ENCODE data around the gene CTDNEP1.
"Not testable (repeated sequence)": the region's sequence is repeated elsewhere in the genome, so short reads cannot be mapped to it uniquely, and the experiment has no call there.

Gene CTDNEP1

DNA sequence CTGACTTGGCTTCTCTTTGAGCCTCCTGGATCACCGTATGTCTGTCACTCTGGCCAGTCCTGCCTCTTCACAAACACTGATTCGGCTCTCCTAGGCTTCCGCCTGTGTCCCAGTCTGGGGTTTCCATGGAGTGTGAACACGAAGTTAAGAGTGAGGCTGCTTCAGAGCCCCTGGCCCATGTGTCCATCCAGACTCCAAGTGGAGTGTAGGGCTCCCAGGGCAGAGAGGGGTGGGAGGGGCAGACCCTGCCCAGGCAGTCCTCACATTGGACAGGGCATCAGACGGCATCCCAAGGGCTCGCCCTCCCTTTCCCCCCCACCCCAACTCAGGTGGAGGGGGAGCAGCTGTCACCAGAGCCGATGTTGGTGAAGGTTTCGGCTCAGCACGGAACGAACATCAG, 7.7 kb downstream of the CTDNEP1 start:
- DNase-seq, result not testable (repeated sequence)

DNA sequence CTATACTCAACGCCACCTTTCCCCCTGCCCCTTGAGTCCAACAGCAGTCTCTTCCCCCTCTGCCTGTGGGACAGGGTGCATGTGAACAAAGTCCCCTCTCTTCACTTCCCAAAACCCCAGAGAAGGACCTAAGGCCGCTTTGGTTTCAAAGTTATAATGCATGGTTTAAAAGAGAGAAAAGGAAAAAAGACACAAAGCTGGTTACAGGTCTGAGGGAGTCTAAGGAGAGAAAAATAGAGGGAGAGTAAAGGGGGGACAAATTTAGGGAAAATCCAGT, 8.1 kb downstream of the CTDNEP1 start:
- no peak for DNase-seq

DNA sequence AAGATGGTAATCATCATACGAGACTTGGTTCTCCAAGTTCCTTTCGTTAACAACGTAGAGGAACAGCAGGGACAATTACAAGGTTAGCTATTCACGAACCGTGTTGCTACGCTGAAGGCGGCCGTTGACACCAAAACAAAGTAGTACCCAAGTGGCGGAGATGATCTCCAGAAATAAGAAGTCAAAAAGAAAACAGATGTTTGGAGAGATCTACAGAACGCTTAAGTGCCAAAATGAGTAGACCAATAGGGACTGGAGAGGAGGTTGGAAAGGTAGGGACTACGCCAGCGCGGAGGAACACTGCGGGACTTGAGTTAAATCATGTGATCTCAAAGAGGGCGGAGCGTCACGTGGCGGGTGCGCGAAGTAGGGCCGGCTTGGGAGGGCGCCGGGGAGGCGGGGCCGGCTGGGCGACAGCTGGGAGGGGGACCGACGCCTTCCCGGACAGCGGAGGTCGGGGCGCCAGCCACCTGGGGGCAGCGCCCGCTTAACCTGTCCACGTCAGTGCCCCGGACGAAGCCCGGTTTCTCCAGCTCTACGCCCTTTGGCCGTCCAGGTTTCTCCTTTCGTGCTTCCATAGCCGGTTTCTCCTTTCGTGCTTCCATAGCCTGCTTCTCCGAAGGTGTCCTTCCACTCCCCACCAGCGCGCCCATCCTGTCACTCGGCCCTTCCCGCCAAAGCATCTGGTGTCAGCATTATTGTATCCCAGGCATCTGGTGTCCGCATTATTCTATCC, 8.6 kb downstream of the CTDNEP1 start:
- peak; percentile 96 for DNase-seq

DNA sequence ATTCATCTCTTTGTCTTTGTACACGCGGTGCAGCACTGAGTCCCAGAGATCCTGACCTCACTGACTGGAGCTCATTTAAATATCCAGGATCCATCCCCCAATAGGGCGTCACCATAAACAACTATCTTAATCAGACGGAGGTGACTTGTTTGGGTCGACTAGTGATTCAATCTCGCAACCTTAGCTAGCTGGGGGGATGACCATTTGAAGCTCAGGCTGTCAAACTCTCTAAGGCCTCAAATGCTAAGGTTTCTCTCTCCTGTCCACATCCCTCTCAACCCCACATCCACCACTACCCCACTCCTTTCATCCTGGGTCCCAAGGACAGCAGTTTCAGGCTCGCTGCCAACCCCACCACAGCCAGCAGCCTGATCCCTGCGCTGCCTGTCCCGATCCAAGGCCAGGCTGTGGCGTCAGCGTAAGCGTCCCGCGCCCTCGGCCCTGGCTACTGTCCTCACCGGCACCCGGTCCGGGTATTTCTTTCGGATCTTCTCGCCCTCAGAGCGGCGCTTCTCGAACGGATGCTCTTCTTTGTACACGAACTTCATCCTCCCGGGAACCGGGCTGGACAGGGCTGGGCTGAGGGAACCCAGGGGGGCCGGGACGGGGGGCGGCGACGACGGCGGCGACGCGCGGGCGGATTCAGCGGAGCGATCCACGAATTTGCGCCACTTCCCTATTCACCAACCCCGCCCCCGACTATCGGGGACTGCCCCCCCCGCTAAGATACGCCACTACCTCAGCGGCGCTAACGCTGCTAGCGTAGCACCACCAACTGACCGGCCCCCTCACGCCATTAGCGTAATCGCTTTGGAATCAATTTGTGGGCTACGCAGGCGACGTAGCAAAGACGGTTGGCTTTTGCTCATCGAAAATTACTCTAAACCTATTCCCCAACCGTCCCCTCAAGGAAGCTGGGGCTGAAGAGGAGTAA, 9.5 kb downstream of the CTDNEP1 start, which contains the start of gene GABARAP:
TSS of gene GABARAP (minus strand) at position 667 of the 934 bp plus-strand sequence. CDS start at position 548, 119 bp downstream.
- peak; percentile 86 for DNase-seq

DNA sequence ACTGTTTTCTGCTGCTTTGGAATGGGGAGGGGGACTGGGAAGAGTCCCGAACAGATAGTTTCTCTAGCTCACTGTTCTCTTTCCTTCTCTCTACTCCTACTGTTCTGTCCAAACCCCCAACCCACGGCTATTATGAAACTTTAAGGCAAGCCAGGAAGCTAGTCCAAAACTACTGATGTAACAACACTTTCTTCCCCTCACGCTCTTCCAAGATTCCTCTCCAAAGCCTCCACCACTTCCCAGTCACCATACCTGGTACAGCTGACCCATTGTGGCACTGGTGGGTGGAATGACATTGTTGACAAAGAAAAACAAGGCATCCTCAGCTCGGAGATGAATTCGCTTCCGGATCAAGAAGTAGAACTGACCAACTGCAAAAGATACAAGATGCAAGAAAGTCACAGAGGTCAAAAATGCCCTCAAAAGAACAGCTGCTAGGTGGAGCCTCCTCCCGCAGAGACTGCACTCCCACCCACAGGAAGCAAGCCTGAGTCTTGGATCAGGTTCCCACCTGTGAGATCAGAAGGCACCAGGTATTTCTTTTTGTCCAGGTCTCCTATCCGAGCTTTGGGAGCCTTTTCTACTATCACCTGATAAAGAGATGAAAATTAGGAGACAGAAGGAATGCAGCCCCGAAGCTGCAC, 10.3 kb downstream of the CTDNEP1 start:
- no peak for DNase-seq

DNA sequence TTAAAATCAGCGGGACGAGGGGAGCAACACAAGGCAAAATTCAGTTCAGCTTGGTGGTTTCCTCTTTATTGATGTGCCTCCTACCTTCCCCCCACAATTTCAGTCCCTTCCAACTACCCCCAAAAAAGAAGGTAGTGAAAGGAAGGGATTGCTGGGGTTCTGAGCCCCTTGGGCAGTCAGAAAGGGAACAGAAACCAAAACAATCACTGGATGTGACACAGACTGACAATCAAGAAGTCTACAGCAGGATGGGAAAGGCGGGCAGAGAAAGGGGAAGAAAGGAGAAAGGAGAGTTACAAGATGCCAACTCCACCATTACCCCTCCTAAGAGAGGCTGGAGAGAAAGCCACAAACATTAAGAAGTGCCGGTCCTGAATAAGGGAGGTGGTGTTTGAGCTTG, 11.2 kb downstream of the CTDNEP1 start:
- DNase-seq, result no peak

DNA sequence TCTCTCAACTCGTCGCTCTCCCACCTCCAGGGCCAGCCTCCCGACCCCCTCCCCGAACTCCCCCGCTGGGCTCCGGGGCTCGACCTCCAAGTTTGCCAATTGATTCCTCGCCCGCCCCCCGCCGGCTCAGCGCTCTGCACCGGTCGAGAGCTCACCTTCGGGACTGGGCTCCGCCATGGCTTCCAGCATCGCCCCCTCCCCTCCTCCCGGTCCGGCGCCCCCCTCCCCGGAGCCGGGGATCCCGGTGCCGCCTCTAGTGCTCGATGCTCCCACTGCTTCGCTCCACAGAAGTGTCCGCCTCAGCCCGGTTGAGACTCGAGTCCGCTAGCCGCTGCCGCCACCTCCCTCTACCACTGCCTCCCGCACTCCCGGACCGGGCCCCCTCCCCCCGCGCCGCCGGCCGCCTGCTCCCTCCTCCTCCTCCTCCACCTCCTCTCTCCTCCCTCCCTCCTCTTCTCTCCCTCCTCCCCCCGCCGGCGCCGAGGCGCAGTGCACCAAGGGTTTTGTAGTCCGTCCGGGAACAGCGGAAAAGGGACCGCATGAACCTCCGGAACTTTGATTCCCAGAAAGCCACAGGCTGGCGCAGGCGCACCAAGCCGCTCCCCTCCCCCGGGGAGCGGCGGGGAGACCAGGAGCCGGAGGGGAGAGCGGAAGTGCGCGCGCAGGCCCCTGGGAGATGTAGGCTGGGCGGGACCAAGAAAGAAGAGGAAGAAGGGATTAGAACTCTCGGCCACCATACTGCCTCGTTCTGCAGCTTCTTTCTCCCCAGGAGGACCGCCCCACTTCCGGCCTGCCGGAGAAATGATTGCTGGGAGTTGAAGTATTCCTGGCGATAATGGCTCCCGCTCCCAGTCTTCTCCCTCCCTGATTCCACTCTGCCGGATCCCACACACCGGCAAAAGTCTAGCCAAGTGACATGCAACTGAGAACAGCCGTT, 12.2 kb downstream of the CTDNEP1 start, which contains the start of gene PHF23:
TSS of gene PHF23 (minus strand) at position 367 of the 937 bp plus-strand sequence. CDS start at position 189, 178 bp downstream.
- peak; percentile 96 for DNase-seq

DNA sequence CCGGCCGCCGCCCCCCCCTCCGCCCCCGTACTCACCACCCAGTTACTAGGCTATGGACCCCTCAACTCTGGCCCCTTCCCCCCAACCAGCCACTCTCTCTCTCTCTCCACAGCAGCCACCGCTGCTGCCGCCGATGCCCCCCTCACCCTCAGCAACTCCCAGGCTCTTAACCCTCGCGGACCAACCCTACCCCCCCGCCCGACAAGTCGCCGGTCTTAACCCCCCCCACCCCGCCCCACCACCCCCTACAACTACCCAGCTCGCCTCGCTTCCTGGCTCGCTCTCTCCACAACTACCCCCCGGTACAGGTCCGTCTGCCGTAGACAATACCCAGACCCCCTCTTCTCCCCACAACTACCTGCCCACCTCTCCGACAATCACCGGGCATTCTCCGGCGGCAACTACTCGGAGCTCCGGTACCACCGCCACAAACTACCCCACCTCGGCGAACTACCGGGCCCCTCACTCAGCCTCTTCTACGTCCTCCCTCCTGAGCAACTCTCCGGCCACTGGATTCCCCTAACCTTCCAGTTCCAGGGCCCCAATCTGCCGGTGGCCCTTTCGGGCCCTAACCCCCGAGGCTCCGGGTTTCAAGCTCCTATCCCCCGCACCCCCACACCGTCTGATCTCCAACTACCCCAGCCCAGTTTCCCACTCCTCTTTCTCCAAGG, 13.0 kb downstream of the CTDNEP1 start:
- no peak for DNase-seq

DNA sequence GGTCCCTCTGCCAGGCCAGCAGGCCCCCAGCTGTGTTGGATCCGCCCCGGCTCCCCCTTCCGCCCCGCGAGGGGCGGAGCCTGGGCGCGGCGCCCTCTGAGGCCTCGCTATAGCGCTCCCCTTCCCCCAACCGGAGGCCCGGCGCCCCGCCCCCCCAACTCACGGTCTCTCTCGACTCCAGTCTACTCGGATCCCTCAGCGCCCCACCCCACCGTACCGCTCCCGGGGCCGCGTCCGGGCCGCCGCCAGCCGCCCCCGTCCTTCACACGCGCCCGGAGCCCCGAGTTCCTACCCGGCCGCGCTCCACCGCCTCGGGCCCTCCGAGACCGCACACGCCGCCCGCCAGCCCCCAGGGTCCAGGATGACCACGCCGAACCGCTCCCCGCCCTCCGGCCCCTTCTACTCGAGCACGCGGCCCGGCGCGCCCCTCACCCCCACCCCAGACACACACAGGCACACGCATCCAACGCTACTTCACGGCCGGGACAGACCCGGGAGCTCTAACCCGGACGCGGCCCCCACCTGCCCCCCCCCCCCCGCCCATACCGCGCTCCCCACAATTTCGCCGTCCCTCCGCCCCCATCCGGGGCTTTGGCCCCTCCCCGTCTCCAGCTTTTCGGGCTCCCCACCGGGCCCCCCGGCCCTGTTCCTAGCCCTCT, 13.6 kb downstream of the CTDNEP1 start:
- DNase-seq, result peak; percentile 60

DNA sequence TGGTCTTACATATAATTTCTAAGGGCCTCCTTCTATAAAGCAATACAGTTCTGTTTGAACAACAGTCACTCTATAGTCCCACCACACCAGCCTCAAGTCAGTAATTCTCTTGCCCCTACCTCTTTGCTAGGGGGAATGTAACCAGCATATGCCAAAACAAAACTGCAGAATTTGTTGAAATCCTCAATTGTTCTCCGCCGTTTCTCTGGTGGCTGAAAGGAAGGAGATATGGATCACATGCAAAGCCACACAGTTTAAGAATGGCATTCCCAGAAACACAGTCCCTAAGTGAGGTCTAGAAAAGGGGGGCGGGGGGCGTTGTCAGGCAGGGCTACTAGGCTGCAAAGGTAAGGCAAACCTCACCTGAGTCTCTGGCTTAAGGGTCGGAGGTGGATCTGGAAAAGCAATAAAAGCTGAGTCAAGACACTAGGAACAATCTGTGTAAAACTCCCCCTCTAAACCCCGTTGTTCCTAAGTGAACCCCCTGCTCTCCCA, 14.2 kb downstream of the CTDNEP1 start:
- DNase-seq, result no peak

DNA sequence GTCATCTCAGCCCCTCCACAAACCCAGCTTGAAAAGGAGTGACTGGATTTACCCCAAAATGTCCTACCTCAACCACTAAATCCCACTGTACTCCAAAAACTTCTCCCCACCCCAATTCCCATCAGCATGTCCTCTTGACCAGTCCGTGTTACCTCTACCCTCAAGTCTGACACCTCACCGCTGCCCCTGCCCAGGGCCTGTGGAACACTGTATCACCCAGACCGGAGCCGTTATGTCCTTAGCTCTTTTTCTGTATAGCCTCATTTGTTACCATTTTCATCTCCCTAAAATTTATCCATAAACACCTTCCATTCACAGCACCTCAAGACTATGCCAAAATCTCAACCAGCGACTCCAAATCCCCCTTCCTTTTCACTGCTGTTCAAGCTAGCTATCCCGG, 14.7 kb downstream of the CTDNEP1 start:
- DNase-seq, result no peak

DNA sequence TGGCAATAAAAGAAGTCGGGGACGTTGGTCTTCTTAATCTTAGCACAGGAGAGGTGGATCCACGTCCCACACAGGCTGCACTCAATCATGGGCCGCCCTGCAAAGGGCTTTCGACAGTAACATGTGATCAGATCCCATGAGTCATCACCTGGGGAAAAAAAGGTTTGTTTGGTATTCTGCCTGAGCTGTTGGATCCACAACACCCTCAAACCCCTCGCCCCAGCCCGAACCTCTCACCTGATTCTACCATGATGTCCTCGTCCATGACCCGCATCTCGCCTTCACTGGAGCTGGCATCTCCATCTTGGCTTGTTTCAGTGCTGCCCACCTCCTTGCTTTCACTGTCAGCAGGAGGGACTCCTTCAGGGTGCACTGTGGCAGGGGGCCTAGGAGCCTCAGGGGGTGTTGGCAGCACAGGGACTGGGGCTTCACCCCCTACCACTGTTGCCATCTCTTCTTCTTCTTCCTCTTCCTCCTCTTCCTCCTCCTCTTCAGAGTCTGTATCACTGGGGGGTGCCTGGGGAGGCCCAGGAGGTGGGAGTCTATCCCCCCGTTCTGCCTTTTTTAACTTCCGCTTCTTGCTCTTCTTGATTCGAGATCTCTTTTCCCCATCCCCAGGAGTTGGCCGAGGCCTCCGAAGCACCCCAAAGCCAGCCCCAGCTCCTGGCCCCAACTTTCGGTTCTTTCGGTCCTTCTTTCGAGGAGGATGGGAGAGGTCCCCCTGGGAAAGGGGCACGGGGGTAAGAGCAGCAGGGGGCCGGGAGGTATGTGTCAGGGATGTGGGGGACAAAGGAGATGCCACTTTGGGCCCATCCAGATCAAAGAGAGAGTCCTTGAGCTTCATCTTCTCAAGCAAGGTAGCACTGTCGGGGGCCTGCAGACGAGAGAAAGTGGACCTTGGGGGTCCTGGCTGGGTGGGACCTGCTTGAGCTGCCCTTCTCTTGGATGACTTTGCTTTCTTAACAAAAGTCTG, 15.6 kb downstream of the CTDNEP1 start:
- no peak for DNase-seq

DNA sequence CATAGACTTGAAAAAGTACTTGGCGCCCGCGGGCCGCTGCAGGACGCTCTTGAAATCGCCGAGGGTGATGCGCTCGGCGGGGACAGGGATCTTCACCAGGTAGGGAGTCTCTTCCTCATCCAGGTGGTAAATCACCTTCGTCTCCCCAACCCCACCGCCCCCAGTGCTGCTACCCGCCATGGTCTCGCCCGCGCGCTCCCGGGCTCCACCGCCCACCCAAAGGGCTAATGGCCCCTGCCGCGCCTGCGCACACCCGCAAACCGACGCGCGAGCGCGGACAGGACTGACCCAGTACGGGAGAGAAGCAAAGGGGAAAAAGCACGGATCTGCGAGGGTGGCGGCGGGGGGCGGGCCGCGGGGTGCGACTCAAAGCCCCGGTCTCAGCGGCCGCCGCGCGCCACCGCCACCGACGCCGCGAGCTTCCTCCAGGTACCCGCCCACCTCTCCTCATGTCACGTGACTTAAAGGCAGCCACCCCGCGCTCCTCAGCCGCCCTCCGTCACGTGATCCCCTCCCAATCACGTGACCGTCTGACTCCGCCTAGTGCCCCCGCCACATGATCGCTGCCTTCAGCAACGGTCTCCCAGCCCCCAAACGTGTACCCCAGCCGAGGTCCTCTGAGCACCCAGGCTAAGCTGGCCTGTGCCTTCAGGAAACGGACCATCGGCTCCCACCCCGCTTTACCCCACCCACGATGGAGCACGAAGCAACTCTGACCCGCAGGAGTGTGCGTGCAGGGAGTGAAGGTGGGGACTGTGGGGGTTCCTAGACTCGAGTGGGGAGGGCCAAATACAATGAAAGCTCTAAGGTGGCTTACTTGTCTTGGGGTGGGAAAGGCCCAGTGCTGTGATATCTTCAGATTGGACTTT, 17.2 kb downstream of the CTDNEP1 start, which contains the start of gene DVL2:
TSS of gene DVL2 (minus strand) at position 435 of the 869 bp plus-strand sequence. CDS start at position 180, 255 bp downstream.
- DNase-seq, result peak; percentile 93

DNA sequence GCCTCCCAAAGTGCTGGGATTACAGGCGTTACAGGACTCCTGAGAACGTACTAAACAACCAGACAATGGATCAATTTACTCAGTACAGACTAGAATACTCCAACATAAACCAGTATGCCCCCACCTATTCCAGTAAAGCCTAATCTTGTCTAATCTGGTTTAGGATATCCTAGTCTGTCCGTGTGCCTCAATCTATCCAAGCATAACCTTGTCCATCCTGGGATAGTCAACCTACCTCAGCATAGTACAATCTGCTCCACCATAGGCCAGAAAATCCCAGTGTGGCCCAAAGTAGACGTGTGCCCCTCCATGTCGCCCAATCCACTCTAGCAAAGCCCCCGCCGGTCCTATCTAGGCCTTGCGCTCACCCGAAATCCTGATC, 17.8 kb downstream of the CTDNEP1 start:
- DNase-seq, result no peak

DNA sequence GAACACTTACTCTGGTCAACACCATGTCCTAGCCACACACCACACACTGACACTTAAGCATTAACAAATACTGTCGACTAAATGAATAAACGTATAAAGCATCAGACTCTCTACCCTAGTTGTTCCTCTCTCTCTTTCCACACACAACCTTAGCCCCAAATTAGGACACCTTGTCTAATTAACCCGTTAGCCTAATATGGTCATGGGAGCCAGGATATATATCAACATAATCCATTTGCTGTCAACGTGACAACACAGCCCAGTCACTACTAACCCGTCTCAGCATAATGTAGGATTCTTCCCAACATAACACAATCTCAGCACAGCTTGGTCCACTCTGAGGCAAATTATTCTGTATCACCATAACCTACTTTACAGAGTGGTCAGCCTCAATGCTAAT, 19.4 kb downstream of the CTDNEP1 start:
- DNase-seq, result no peak

DNA sequence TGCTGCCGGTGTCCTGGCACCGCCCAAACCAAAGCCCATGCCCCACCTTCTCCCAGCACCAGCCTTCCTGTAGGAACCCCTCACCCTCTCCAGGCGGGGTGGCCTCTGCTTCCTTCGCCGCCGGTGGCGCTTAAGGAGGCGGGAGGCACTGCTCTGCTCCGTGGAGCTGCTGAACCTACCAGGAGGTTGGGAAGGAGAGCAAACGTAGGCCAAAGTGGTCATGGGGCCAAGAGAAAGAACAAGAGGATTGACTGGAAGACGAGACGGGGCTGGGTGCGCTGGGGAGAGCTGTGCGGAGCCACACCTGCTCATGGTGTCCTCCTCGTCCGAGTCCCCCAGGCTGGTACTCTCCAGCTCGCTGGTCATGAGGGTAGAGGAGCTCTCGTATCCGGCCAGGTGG, 22.0 kb downstream of the CTDNEP1 start:
- no peak for DNase-seq

DNA sequence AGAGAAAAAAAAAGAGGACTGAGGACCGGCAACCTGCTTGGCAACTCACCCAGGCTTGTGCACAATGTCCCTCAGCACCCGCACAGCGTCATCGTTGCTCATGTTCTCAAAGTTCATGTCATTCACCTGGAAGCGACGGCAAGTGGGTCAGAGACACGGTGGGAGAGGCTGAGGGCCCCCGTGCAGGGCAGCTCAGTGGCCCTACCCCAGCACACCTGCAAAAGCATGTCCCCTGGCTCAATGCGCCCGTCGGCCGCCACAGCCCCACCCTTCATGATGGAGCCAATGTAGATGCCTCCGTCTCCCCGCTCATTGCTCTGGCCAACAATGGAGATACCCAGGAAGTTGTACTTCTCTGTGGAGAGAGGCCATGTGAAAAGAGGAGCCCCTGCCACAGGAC, 22.6 kb downstream of the CTDNEP1 start:
- no peak for DNase-seq

Measured in NCI-H2171 (cell line).